PC-9 (cell line): ENCODE data around the gene DES. TPM values are rescaled to one million over a fixed set of nuclear protein-coding genes. Genes with fewer than 3 reads are reported as not detected.
A peak's percentile ranks its signal among the peaks of the same experiment; 100 is the strongest.

Experiments used
- BruUV-seq: library from RNA; stranded (reverse); fragments of 400-500 nt; replicated peaks from 2 replicates; lab custom pipeline; 2021; lab: Mats Ljungman, UMichigan
- CTCF ChIA-PET: fragments of 300-600 bp; sonication (Branson Sonifier 250); formaldehyde crosslinking; loops from one replicate; lab custom pipeline; 2022; ENCODE audit warnings: antibody characterized with exemption; lab: Charles Lee
- POLR2A ChIA-PET: fragments of 300-600 bp; sonication (Branson Sonifier 250); formaldehyde crosslinking; loops from one replicate; lab custom pipeline; 2022; ENCODE audit warnings: antibody characterized with exemption; ENCODE audit not compliant: unreplicated experiment; lab: Charles Lee
- DNase-seq, 2 experiments: peaks; one replicate each; pipeline versions ENCODE4 v3.0.0 to v3.0.0-alpha.2; 2015 to 2022; ENCODE audit warnings: mixed read lengths in 1 of 2
- H2AFZ ChIP-seq: fragments of 200-600 bp; sonication (generic); 2 replicates; pipeline ENCODE4 v1.8.1; 2017; ENCODE audit warnings: antibody characterized with exemption
- H3F3A ChIP-seq: fragments of 200-600 bp; sonication (generic); 2 replicates; pipeline ENCODE4 v1.8.1; 2017; ENCODE audit warnings: antibody characterized with exemption, mild to moderate bottlenecking, low read depth; ENCODE audit not compliant: insufficient read depth
- H3K27ac ChIP-seq: fragments of 200-600 bp; sonication (generic); 2 replicates; pipeline ENCODE4 v1.6.1; 2016; ENCODE audit warnings: mixed run types
- H3K27me3 ChIP-seq: fragments of 200-600 bp; sonication (generic); 2 replicates; pipeline ENCODE4 v1.6.1; 2016; ENCODE audit warnings: low read depth, mixed run types; ENCODE audit not compliant: insufficient read depth
- H3K36me3 ChIP-seq: fragments of 200-600 bp; sonication (generic); 2 replicates; pipeline ENCODE4 v1.6.1; 2016; ENCODE audit warnings: low read depth, mixed run types
- H3K4me1 ChIP-seq: fragments of 200-600 bp; sonication (generic); replicated peaks from 2 replicates; pipeline ENCODE4 v1.6.1; 2016; ENCODE audit warnings: mixed run types; ENCODE audit not compliant: insufficient read depth
- H3K4me2 ChIP-seq: fragments of 200-600 bp; sonication (generic); 2 replicates; pipeline ENCODE4 v1.6.1; 2017; ENCODE audit warnings: mixed run types
- H3K4me3 ChIP-seq: fragments of 200-600 bp; sonication (generic); 2 replicates; pipeline ENCODE4 v1.6.1; 2016; ENCODE audit warnings: mixed run types
- H3K79me2 ChIP-seq: fragments of 200-600 bp; sonication (generic); 2 replicates; pipeline ENCODE4 v1.6.1; 2017; ENCODE audit warnings: low read depth, mixed run types
- H3K9me2 ChIP-seq: fragments of 200-600 bp; sonication (generic); 2 replicates; pipeline ENCODE4 v1.8.1; 2017; ENCODE audit warnings: mild to moderate bottlenecking; ENCODE audit not compliant: insufficient read depth
- H3K9me3 ChIP-seq: fragments of 200-600 bp; sonication (generic); 2 replicates; pipeline ENCODE4 v1.8.1; 2016; ENCODE audit warnings: low read depth; ENCODE audit not compliant: insufficient read depth
- H4K20me1 ChIP-seq: fragments of 200-600 bp; sonication (generic); 2 replicates; pipeline ENCODE4 v1.8.1; 2017; ENCODE audit not compliant: insufficient read depth
- CTCF ChIP-seq: fragments of 200-600 bp; sonication (generic); conservative IDR thresholded peaks from 2 replicates; pipeline ENCODE4 v1.6.1; 2017; ENCODE audit warnings: mixed run types, antibody characterized with exemption, mild to moderate bottlenecking, moderate library complexity
- EZH2 ChIP-seq: fragments of 200-600 bp; sonication (generic); IDR thresholded peaks from 2 replicates; pipeline ENCODE4 v1.8.0; 2017; ENCODE audit warnings: antibody characterized with exemption, low read depth
- intact Hi-C: fragments of 100-400 bp; cut with micrococcal nuclease; formaldehyde crosslinking; loops from one replicate; pipeline ENCODE4 v1.10.0; 2022; ENCODE audit not compliant: unreplicated experiment
- total RNA-seq: library from RNA; stranded (reverse); gene quantifications from 2 replicates; pipeline ENCODE4 v1.2.3, GENCODE V29; 2021

Gene DES
- total RNA-seq, 1 experiment from 2014 or later, result not detected

- POLR2A ChIA-PET, result no interaction called here
- Histone ChIP-seq H3K27me3 (no peaks in the 10 kb centered on the region), H2AFZ (no peak overlapping the region), H3K4me1 (peaks cover 27% of the 10 kb centered on the region), H4K20me1 (no peaks in the 10 kb centered on the region), H3F3A (peaks cover 21% of the 10 kb centered on the region; the same call in 1 of the 2 replicates), H3K79me2 (no peaks in the 10 kb centered on the region), H3K9me3 (no peaks in the 10 kb centered on the region; the same call in 1 of the 2 replicates), H3K4me2 (no peak overlapping the region), H3K9me2 (no peaks in the 10 kb centered on the region), H3K36me3 (no peaks in the 10 kb centered on the region), H3K27ac (no peak overlapping the region), H3K4me3 (no peak overlapping the region)
- DNase-seq, result no peak
- intact Hi-C loops, result no loop called here
- no TSS peak for BruUV-seq
- TF ChIP-seq CTCF, result no peak
- no peak for TF ChIP-seq EZH2
- CTCF ChIA-PET, result no interaction called here
These were observed 22.6 kb upstream of the DES start for GRCh38 chr2:219395609-219396008.

DNA sequence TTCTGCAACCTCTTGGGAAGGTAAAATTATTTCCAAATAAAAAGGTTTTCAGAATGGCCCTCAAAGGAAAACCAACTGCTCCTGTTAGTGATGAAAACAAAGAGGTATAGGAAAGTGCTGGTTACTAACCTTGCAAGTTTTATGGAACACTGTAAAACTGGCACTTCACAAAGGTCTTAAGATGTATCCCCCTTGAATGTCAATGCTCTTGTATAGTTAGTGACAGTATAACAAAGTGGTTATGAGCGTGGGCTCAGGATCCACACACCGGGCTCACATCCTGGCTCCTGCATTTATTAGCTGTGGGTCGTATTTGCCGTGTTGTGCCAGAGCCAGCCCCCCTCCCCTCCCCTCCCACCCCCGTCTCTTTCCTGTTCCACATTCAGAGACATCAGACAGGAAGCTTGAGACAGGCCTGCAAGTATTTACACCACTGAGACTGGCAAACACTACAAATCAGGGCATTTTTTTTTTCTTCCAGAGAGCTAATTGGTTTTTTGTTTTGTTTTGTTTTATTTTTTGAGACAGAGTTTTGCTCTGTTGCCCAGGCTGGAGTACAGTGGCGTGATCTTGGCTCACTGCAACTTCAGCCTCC lies 21.2 kb upstream of the DES start:
- Histone ChIP-seq H3K4me3 (no peak overlapping the region), H2AFZ (no peak overlapping the region), H3K79me2 (no peaks in the 10 kb centered on the region), H3K36me3 (no peaks in the 10 kb centered on the region), H3K27ac (no peak overlapping the region), H4K20me1 (no peaks in the 10 kb centered on the region), H3K27me3 (no peaks in the 10 kb centered on the region), H3F3A (peaks cover 21% of the 10 kb centered on the region; the same call in 1 of the 2 replicates), H3K4me1 (peaks cover 29% of the 10 kb centered on the region), H3K9me2 (no peaks in the 10 kb centered on the region), H3K4me2 (no peak overlapping the region), H3K9me3 (no peaks in the 10 kb centered on the region; the same call in 1 of the 2 replicates)
- BruUV-seq, result no TSS peak
- intact Hi-C loops, result no loop called here
- CTCF ChIA-PET, result interaction anchor here (0.6 kb wide), 1 partner anchor 28 kb away, joined by 7 read pairs; no protein-coding TSS in a partner anchor
- POLR2A ChIA-PET, result no interaction called here
- DNase-seq, result no peak
- TF ChIP-seq EZH2 (no peak), CTCF (no peak)

DNA sequence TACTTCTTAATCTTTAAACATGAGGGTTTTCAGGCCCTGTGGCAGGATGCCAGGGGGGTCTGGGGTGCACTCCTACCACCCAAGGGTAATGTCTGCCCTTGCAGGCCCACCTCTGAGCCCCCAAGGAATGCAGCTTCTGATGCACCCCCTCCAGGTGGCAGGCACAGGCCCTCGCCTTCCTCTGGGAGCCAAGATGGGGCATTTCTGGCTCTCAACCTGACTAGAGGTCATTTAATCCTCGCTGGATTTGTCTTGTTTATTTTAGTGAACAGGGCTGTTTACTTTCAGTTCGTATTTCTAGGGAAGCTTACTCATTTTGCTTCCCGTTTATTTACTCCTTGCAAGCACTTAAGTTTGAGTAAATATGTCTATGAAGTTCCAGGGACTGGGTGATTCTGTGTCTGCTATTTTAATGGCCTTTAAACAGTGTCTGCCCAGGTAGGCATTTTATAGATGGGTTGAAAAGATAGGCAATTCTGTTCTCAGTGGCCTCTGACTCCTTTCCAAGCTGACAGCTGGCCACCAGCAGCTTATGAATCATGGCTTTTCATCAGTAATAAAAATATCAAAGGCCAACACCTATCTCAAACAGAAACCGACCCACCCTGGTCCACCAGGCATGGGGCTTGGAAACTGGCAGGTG lies 19.3 kb upstream of the DES start:
- peak overlapping the region; percentile 27; the same call in 1 of the 2 replicates for H3K27ac ChIP-seq
- H3K79me2 ChIP-seq, result no peaks in the 10 kb centered on the region
- TF ChIP-seq EZH2, result no peak
- TF ChIP-seq CTCF, result no peak
- DNase-seq, result peak in 1 of 2 experiments; percentile 78
- ChIA-PET CTCF (no interaction called here), POLR2A (interaction anchor here (0.6 to 0.7 kb wide), 2 partner anchors 154 to 1391 kb away, joined by 5 to 8 read pairs; no protein-coding TSS in a partner anchor)
- H3F3A ChIP-seq, result peaks cover 21% of the 10 kb centered on the region; the same call in 1 of the 2 replicates
- no peak overlapping the region for H2AFZ ChIP-seq
- intact Hi-C loops, result no loop called here
- peaks cover 29% of the 10 kb centered on the region for H3K4me1 ChIP-seq
- H3K36me3 ChIP-seq, result no peaks in the 10 kb centered on the region
- H3K9me3 ChIP-seq, result no peaks in the 10 kb centered on the region; the same call in 1 of the 2 replicates
- BruUV-seq, result no TSS peak
- peak overlapping the region; percentile 64 for H3K4me2 ChIP-seq
- H3K27me3 ChIP-seq, result no peaks in the 10 kb centered on the region
- H3K9me2 ChIP-seq, result no peaks in the 10 kb centered on the region
- H4K20me1 ChIP-seq, result no peaks in the 10 kb centered on the region
- H3K4me3 ChIP-seq, result peak overlapping the region; percentile 34; the same call in 1 of the 2 replicates
